GM12878 (cell line): ENCODE results near the gene UBP1. TPM values are rescaled to one million over a fixed set of nuclear protein-coding genes. Genes with fewer than 3 reads are reported as not detected.

Source experiments
- ATF7 ChIP-seq: fragments of 450-650 bp; IDR thresholded peaks from 2 replicates; pipeline ENCODE4 v1.6.1; 2016; ENCODE audit warnings: low read depth, mild to moderate bottlenecking
- CBX5 ChIP-seq: sonication (generic); IDR thresholded peaks from 2 replicates; pipeline ENCODE4 v1.6.1; 2016; ENCODE audit warnings: low read depth, moderate library complexity, mild to moderate bottlenecking, inconsistent platforms
- E4F1 ChIP-seq: fragments of 450-650 bp; IDR thresholded peaks from 2 replicates; pipeline ENCODE4 v1.6.1; 2018; ENCODE audit warnings: borderline replicate concordance, mild to moderate bottlenecking; ENCODE audit not compliant: partially characterized antibody
- IRF3 ChIP-seq: fragments of 450-650 bp; IDR thresholded peaks from 2 replicates; pipeline ENCODE4 v1.6.1; 2014; ENCODE audit warnings: mild to moderate bottlenecking
- IRF4 ChIP-seq: IDR thresholded peaks from 2 replicates; pipeline ENCODE4 v1.6.1; 2011; ENCODE audit warnings: low read depth, low read length
- KLF5 ChIP-seq: fragments of 450-650 bp; IDR thresholded peaks from 2 replicates; pipeline ENCODE4 v1.6.1; 2014; ENCODE audit warnings: mild to moderate bottlenecking; ENCODE audit not compliant: partially characterized antibody
- MEF2A ChIP-seq: IDR thresholded peaks from 2 replicates; pipeline ENCODE4 v1.6.1; 2011; ENCODE audit warnings: low read depth, mild to moderate bottlenecking, low read length, moderate library complexity; ENCODE audit not compliant: insufficient read depth
- NFIC ChIP-seq: IDR thresholded peaks from 2 replicates; pipeline ENCODE4 v1.6.1; 2012; ENCODE audit warnings: low read depth, mild to moderate bottlenecking, inconsistent platforms, low read length, moderate library complexity
- POLR2AphosphoS5 ChIP-seq: IDR thresholded peaks from 2 replicates; pipeline ENCODE4 v1.6.1; 2011; ENCODE audit warnings: mild to moderate bottlenecking, low read length, inconsistent platforms
- SIN3A ChIP-seq: IDR thresholded peaks from 2 replicates; pipeline ENCODE4 v1.6.1; 2012; ENCODE audit warnings: low read depth, low read length, improper control_type of control experiment
- SMARCA5 ChIP-seq: fragments of 450-650 bp; IDR thresholded peaks from 2 replicates; pipeline ENCODE4 v1.6.1; 2017; ENCODE audit warnings: mild to moderate bottlenecking
- STAT3 ChIP-seq: IDR thresholded peaks from 2 replicates; pipeline ENCODE4 v1.6.1; 2011; ENCODE audit warnings: low read depth, low read length, improper control_type of control experiment
- ZBTB11 ChIP-seq: fragments of 450-650 bp; formaldehyde crosslinking; IDR thresholded peaks from 2 replicates; pipeline ENCODE4 v1.5.0; 2022; ENCODE audit warnings: mild to moderate bottlenecking, missing genetic modification characterization
- ZNF217 ChIP-seq: fragments of 450-650 bp; IDR thresholded peaks from 2 replicates; pipeline ENCODE4 v1.6.1; 2017; ENCODE audit warnings: antibody characterized with exemption, mild to moderate bottlenecking
- polyA plus RNA-seq, 11 experiments: library from polyadenylated mRNA; depleted of rRNA in 4 of 11; unstranded in 6 of 11; stranded (reverse) in 5 of 11; fragments of >200 nt; fragmentation: Nextera tagmentation in 4 of 11; fragmentation: Illumina TruSeq in 1 of 11; extraction: Ambion mirVana in 4 of 11; extraction: Trizol in 1 of 11; gene quantifications; 1 replicate in 1 of 11; 2 replicates in 10 of 11; pipeline versions ENCODE4 v1.2.1 to v1.2.3, GENCODE V29; 2011 to 2016; ENCODE audit warnings: inconsistent platforms in 2 of 11, missing spikeins in 2 of 11, low read depth in 1 of 11
- total RNA-seq, 4 experiments: library from RNA; depleted of rRNA in 3 of 4; stranded (reverse); fragments of >200 nt in 3 of 4; fragmentation: Illumina TruSeq in 1 of 4; extraction: Trizol in 1 of 4; gene quantifications; 2 replicates each; pipeline versions ENCODE4 v1.2.1 to v1.2.3, GENCODE V29; 2013 to 2021

UBP1 gene
- total and polyA plus RNA-seq, 10 of the 15 experiments (the other 5 are each of a cell fraction or from before 2014, with no cell fraction given) = 9.3 to 93.6 (median 52.4) TPM

DNA sequence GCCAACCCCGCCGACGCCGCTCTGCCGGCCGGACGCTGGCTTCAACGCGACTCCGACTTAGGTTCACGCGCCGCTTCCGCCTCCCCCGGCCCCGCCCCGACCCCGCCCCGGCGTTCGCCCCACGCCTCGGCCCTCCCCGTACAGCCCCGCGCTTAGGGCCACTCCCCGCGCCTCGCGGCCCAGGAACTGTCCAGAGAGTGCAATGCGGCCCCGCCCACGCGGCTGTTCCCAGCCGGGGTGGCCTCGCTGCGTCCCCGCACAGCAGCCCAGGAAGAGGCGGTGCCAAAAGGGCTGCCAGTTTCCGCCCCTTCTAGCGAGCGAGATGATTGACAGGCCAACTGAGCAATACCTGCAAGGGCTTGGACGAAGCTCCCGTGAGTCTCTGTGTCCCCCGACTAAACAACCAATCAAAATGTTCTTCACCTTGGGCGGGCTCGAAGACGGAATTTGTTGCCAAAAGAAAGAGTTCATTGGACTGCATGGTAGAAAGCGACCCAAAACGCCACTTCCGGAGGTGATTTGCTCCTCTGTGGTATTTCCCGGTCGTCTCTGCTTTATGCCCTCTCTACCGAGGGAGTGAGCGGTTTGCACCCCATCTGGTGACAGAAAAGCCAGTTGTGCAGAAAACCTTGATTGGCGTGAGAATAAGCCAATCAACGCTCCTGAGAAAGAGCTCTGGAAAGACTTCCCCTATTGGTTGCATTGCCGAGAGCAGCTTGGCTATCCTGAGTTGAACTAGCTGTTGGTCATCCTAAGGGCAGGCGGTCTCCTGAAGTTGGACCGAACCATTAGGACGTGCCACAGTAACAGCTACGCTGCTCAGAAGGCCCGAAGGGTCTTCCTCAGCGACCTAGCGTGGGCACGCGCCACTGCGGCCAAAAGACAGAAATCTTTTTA is at the start of gene UBP1 (continued):
- TF ChIP-seq MEF2A (no peak), POLR2AphosphoS5 (peak; percentile 98), IRF4 (no peak), SIN3A (no peak; the same call in none of the 2 replicates), IRF3 (peak; percentile 76; the same call in 1 of the 2 replicates), SMARCA5 (no peak), NFIC (no peak; the same call in 1 of the 2 replicates), ZBTB11 (CRISPR knock-in tag) (no peak), CBX5 (0 out of 2 replicates have a peak, but pooled peaks have one; percentile 31), E4F1 (peak; percentile 76), KLF5 (peak; percentile 85), ZNF217 (no peak), ATF7 (peak; percentile 71), STAT3 (peak; percentile 93; the same call in 1 of the 2 replicates)
